HG03066 (cell line): ENCODE results near the gene SLC17A5.
A peak's percentile ranks its signal among the peaks of the same experiment; 100 is the strongest.
"Not testable (repeated sequence)": the region's sequence is repeated elsewhere in the genome, so short reads cannot be mapped to it uniquely, and the experiment has no call there.

Experiments used
- ATAC-seq: cut with Tn5 transposase; IDR thresholded peaks from one replicate; pipeline ENCODE4 v1.9.1; 2021; ENCODE audit warnings: low read depth; ENCODE audit not compliant: unreplicated experiment

SLC17A5 gene

GRCh38 chr6:73624896-73625295, 28.9 kb downstream of the SLC17A5 start:
- ATAC-seq, result no peak

DNA sequence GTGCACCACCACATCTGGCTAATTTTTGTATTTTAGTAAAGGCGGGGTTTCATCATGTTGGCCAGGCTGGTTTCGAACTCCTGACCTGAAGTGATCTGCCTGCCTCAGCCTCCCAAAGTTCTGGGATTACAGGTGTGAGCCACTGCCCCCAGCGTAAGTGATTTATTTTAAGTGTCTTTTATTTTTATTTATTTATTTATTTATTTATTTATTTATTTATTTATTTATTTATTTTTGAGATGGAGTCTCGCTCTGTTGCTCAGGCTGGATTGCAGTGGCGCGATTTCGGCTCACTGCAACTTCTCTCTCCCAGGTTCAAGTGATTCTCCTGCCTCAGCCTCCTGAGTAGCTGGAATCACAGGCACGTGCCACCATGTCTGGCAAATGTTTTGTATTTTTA, 30.3 kb downstream of the SLC17A5 start:
- ATAC-seq, result not testable (repeated sequence)

DNA sequence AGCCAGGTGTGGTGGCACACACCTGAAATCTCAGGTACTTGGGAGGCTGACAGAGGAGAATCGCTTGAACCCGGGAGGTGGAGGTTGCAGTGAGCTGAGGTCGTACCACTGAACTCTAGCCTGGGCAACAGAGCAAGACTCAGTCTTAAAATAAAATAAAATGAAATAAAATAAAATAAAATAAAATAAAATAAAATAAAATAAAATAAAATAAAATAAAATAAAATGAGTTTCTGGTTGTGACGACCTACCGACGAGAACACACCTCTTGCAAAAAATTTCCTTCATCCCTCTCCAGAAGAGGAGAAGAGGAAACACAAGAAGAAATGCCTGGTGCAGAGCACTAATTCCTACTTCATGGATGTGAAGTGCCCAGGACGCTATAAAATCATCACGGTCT, 35.7 kb downstream of the SLC17A5 start:
- ATAC-seq, result not testable (repeated sequence)

DNA sequence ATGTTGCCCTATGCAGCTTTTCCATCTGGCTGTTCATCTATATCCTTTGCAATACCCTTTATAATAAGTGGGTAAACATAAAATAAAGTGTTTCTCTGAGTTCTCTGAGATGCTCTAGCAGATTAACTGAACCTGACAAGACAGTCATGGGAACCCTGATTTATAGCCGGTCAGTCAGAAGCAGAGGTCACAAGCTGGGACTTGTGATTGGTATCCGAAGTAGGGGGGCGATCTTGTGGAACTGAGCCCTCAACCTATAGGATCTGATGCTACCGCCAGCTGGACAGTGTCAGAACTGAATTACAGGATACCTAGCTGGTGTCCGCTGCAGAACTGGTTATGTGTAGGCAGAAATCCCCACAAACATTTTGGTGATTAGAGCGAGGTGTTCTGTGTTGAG, 39.0 kb downstream of the SLC17A5 start:
- ATAC-seq, result no peak

- ATAC-seq, result no peak
Measured at GRCh38 chr6:73613806-73614536, 39.8 kb downstream of the SLC17A5 start.

- ATAC-seq, result no peak
Measured at GRCh38 chr6:73612611-73613010, 41.2 kb downstream of the SLC17A5 start.

- ATAC-seq, result no peak
Measured at GRCh38 chr6:73610444-73611275, 43.1 kb downstream of the SLC17A5 start.

GRCh38 chr6:73608761-73609160, 45.0 kb downstream of the SLC17A5 start:
- no peak for ATAC-seq

DNA sequence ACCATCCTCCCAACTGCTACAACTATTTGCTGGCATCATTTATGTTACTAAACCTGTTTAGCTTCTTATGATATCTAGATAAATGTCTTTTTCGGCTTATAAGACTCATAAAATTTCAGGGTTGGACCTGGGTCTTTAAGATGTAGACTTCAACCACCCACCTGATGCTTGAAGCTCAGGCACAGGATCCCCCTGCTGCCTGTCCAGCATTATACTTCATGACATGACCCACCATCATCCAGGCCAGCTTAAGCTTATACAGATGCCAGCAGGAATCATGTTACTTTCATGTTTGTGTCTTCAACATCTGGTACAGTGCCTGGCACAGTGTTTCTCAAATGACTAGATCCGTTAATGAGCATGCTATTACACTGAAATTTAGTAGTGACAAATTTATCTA, 47.4 kb downstream of the SLC17A5 start:
- ATAC-seq, result no peak

DNA sequence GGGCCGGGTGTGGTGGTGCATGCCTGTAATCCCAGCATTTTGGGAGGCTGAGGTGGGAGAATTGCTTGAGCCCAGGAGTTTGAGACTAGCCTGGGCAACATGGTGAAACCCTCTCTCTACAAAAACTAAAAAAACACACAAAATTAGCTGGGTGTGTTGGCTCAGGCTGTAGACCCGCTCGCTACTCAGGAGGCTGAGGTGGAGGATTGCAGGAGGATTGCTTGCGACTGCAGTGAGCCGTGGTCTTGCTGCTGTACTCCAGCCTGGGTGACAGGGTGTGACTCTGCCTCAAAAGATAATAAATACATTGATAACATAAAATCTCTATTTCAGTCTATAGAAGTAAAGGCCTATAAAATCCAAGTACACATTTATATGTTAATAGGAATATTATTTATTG, 49.3 kb downstream of the SLC17A5 start:
- ATAC-seq, result no peak

- ATAC-seq, result no peak
Measured at GRCh38 chr6:73604020-73604419, 49.8 kb downstream of the SLC17A5 start.

DNA sequence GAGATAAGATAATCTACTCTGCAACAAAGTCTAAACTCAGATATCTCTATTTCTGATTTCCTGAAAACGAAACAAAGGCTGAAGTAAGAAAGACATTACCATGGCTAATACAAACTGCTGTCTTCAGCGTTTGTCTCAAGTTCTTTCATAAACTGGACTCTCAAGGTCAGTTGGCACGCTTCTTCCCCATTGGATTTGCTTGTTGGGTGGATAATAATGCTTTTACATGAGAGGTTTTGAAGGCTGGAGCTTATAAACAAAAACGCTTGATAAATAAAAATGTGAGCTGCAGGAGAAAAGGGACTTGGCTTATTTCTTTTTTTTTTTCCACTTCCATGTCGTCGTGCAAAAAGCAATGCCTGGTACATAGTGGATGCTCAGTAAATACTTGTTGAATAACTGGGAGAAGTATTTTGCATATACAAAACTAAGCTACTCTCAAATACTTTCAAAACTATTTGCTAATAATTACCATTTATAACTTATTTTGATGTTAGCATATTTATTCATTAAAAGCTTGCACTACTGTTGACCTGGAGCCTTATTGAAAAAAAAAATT, 67.3 kb downstream of the SLC17A5 start:
- peak; percentile 25 for ATAC-seq

DNA sequence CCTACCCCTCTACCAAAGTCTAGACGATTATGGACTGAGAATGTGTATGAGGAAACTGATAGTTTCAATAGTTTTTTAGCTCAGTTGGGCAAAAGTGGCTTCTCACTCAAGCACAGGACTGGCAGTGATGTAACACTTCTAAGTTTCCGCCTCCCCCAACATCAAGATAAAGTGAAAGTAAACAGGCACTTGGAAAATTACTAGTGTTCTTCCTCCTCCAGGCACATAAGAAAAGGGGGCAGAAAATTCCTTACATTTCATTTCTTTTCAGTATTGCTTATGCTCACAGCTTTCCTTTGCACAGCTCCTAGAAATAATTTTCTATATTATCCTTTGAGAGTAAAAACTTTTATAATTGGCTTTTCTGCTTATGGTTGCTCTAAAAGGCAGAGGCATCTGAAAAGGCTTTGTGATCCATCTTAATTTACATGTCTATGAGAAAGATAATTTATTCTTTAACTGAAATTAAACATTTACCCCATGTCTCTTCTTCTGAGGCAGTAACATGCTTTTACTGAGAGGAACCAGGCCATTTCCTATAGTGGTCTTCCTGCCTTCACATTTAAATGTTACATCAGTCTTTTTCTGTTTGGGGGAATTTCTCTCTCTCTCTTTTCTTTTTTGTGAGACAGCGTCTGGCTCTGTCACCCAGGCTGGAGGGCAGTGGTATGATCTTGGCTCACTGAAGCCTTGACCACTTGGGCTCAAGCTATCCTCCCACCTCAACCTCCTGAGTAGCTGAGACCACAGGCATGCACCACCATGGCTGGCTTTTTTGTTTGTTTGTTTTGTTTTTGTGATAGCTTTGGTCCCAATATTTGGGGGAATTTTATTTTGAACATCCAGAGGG, 68.0 kb downstream of the SLC17A5 start:
- peak; percentile 74 for ATAC-seq

- no peak for ATAC-seq
Measured at GRCh38 chr6:73581293-73581692, 72.5 kb downstream of the SLC17A5 start.

DNA sequence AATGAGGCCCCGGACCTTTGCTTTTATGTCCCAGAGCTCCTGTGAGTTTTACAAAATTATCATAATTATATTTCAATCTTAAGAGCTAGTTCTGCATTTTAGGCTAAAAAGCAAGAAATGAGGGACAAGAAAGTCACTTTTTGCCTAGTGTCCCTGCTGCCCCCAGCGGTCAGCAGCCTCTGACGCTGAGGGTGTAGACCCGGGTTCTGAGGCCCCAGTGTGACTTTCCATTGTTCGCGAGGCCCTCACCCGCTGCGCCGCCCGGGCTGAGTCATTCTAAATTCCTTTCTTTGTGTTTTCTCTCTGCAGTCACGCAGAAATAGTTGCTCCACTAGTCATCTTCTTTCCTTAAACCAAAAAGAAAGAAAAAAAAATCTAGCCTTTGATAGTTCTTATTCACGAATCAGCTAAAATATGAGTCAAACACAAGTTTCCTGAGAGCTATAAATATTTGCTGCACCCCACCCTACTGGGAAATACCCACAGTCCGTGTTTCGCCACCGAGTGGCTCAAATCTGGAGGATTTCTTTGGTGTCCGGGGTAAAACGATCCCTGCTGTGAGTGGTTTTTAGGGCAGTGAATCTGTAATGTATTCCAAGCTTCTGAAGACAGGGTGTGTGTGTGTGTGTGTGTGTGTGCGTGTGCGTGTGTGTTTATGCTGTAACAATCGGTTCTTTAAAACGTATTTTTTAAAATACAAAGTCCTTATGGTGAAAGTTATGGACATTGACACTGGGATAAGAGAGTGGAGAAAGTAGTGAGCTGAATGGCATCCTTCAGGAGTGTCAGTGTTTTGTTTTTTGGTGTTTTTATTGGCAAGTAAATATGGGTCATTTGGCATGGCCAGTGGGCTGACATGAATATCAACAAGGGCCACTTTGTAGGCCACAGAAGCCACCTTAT, 73.3 kb downstream of the SLC17A5 start:
- ATAC-seq, result peak; percentile 79

DNA sequence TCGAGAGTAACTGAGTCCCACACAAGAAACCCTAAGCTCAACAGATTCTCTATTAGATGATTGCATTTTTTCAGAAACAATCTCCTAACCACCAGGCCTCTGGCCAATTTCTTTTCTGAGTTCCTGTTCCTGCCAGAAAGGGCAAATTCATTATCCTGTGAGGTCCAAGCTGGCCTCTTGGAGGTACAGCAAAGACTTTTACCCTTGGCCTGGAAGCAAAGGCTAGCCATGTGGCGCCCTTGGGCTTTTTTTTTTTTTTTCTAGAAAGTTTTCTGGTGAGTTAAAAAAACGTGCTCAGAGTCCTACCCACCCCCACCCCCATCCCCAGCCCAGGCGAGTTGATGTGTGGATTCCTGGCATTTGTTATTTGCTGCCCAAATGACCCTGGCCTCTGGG, 73.9 kb downstream of the SLC17A5 start:
- no peak for ATAC-seq

DNA sequence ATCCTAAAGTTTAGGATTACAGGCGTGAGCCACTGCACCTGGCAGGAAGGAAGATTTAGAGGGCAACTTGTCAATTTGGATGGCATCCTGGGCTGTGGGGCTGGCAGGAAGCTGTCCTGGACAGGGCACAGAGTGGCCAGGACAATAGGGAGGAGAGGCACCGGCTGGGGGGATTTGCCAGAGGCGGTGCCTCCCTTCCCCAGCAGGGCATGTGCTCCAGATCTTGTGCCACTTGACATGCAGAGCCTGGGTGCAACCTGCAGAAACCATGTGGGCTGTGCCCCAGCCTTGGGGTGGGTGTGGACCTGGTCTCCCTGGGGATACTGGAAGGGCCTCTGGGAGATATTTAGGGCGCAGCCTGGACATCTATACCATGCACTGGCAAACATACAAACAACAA, 74.4 kb downstream of the SLC17A5 start:
- no peak for ATAC-seq

DNA sequence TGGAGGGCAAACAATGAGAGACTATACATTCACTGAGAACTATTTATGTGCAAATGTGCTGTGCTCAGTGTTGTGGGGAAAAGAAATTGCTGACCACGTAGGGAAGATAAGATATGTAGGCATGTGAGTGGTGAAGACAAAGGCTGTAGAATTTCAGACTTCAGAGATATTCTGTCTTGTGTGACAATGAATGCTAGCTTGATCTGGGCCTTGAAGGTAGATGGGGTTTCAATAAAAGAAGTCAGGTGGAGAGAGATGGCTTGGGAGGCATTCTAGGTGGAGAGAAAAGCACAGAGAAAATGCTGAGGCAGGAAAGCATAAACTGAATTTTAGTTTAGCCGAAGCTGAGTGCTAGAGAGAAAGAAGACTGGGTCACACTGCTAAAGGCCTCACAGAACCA, 76.1 kb downstream of the SLC17A5 start:
- ATAC-seq, result no peak

DNA sequence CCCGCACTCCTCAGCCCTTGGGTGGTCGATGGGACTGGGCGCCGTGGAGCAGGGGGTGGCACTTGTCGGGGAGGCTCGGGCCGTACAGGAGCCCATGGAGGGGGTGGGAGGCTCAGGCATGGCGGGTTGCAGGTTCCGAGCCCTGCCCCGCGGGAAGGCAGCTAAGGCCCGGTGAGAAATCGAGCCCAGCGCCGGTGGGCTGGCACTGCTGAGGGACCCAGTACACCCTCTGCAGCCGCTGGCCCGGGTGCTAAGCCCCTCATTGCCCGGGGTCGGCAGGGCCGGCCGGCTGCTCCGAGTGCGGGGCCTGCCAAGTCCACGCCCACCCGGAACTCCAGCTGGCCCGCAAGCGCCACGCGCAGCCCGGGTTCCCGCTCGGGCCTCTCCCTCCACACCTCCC, 81.3 kb downstream of the SLC17A5 start:
- ATAC-seq, result not testable (repeated sequence)
